IMR-90 (cell line): Measurements from ENCODE around the gene ING3. TPM values are rescaled to one million over a fixed set of nuclear protein-coding genes. Genes with fewer than 3 reads are reported as not detected.
A peak's percentile ranks its signal among the peaks of the same experiment; 100 is the strongest.

Experiments
- CEBPB ChIP-seq: IDR thresholded peaks from 2 replicates; pipeline ENCODE4 v1.6.1; 2012; ENCODE audit warnings: low read depth, low read length, improper control_type of control experiment
- MAFK ChIP-seq: IDR thresholded peaks from 2 replicates; pipeline ENCODE4 v1.6.1; 2012; ENCODE audit warnings: low read depth, low read length, improper control_type of control experiment
- MAZ ChIP-seq: IDR thresholded peaks from 2 replicates; pipeline ENCODE4 v1.6.1; 2012; ENCODE audit warnings: low read depth, mild to moderate bottlenecking, low read length, improper control_type of control experiment, moderate library complexity, borderline replicate concordance
- POLR2A ChIP-seq: IDR thresholded peaks from 2 replicates; pipeline ENCODE4 v1.6.1; 2012; ENCODE audit warnings: mild to moderate bottlenecking, low read depth, low read length
- RCOR1 ChIP-seq: IDR thresholded peaks from 2 replicates; pipeline ENCODE4 v1.6.1; 2012; ENCODE audit warnings: mild to moderate bottlenecking, low read length, improper control_type of control experiment; ENCODE audit not compliant: insufficient replicate concordance
- SMC3 ChIP-seq: fragments of 150-350 bp; IDR thresholded peaks from 2 replicates; pipeline ENCODE4 v1.6.1; 2016; ENCODE audit warnings: low read depth, mild to moderate bottlenecking, antibody characterized with exemption, low read length, moderate library complexity
- USF2 ChIP-seq: fragments of 150-350 bp; IDR thresholded peaks from 2 replicates; pipeline ENCODE4 v1.6.1; 2017; ENCODE audit warnings: mild to moderate bottlenecking, antibody characterized with exemption, low read length, low read depth
- polyA plus RNA-seq, 3 experiments: library from polyadenylated mRNA; depleted of rRNA; stranded (reverse); fragments of >200 nt; gene quantifications; 2 replicates each; pipeline ENCODE4 v1.2.3, GENCODE V29; 2012; ENCODE audit warnings: low replicate concordance in 1 of 3
- total RNA-seq: library from RNA; depleted of rRNA; stranded (reverse); fragments of >200 nt; gene quantifications from 2 replicates; pipeline ENCODE4 v1.2.3, GENCODE V29; 2012

The ING3 gene
- total and polyA plus RNA-seq, 2 of the 4 experiments (the other 2 are of a cell fraction), result 7.2 to 11.3 TPM

GRCh38 chr7:120950539-120951308 lies at the start of gene ING3 (continued):
- no peak for TF ChIP-seq SMC3
- TF ChIP-seq USF2, result peak; percentile 62; the same call in 1 of the 2 replicates
- 0 out of 2 replicates have a peak, but pooled peaks have one; percentile 26 for TF ChIP-seq CEBPB
- peak; percentile 75; the same call in 1 of the 2 replicates for TF ChIP-seq MAZ
- TF ChIP-seq RCOR1, result peak; percentile 53
- TF ChIP-seq MAFK, result no peak
- peak; percentile 89 for TF ChIP-seq POLR2A
